ENCODE results near the gene CLASP1.
"Not testable (repeated sequence)": the region's sequence is repeated elsewhere in the genome, so short reads cannot be mapped to it uniquely, and the experiment has no call there.

Gene CLASP1

DNA sequence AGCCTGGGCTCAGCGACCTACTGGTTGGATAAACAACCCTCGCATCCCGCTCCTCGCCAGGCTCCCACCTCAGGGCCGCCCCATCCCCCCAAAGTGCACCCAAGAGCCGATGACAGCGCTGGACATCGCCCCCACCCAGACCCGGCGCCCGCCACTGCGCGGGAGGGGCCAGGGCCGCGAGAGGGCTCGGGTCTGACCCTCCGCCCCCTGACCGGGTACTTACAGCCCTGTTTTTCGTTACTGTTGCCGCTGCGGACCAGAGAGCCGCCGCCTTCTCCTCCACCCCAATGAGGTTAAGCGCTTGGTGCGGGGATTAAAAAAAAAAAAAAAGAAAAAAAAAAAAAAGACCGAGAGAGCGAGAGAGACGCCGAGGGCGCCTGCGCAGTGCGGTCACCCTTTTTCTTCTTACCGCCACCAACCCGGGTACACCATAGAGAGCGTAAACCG is at the start of gene CLASP1:
Gene CLASP1 (minus strand): TSS at position 314 of the 447 bp plus-strand sequence. CDS start 43,567 bp downstream, outside the sequence.
- peak in 1 of 3 experiments; percentile 32 for DNase-seq (ENCODE audit: low read depth in 3 of 3)

- no peak for DNase-seq (ENCODE audit: low read depth in 3 of 3)
Measured at GRCh38 chr2:121698318-121698930, 49.2 kb upstream of the CLASP1 start.

- no peak for DNase-seq (ENCODE audit: low read depth in 3 of 3)
Measured at GRCh38 chr2:121697108-121697631, 47.9 kb upstream of the CLASP1 start.

GRCh38 chr2:121696410-121696930 is 47.2 kb upstream of the CLASP1 start:
- no peak for DNase-seq (ENCODE audit: low read depth in 3 of 3)

DNA sequence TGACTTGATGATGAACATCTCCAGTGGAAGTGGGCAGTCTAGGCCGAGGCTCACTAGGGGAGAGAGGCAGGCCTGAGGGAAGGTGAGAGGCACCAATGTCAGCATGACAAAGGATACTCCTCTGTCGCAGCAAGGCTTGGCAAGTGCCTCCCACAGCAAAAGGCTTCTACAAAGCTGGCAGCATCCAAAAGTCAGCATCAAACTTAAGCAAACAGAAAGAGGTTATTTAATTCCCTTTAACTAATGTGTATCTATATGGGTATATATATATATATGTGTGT is 45.8 kb upstream of the CLASP1 start:
- DNase-seq (ENCODE audit: low read depth in 3 of 3), result no peak

GRCh38 chr2:121694398-121695170 is 45.3 kb upstream of the CLASP1 start:
- no peak for DNase-seq (ENCODE audit: low read depth in 3 of 3)

- DNase-seq (ENCODE audit: low read depth in 3 of 3), result not testable (repeated sequence)
Measured at GRCh38 chr2:121690572-121690971, 41.3 kb upstream of the CLASP1 start.

GRCh38 chr2:121690095-121690494 is 40.8 kb upstream of the CLASP1 start:
- no peak for DNase-seq (ENCODE audit: low read depth in 3 of 3)

DNA sequence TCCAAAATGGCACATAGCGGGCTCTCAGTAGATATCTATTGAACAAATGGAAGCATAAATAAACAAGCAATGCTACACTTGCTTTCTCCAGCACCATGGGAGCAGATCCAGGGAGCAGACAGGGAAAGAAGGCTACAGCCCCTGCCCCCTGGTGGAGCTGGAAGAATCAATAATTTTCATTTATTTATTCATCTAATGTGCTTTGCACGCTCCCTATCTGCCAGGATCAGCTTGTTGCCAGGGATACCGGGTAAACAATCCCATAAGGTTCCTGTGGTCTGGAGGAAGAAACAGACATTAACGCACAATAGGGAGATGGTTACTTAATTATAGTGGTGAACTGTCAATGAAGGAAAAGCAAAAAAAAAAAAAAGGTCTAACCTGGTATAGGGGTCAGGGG is 40.1 kb upstream of the CLASP1 start:
- no peak for DNase-seq (ENCODE audit: low read depth in 3 of 3)

DNA sequence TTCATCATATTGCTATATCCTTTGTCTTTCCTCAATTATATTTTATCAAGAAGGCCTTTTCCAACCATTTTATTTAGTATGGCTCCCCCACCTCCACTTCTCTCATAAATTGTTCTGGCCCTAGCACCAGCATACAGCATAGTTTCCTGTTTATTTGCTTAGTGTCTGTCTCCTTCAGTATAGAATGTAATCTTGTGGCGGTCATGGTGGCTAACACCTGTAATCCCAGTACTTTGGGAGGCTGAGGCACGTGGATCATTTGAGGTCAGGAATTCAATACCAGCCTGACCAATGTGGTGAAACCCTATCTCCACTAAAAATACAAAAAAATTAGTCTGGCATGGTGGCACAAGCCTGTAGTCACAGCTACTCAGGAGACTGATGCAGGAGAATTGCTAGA is 39.6 kb upstream of the CLASP1 start:
- no peak for DNase-seq (ENCODE audit: low read depth in 3 of 3)

DNA sequence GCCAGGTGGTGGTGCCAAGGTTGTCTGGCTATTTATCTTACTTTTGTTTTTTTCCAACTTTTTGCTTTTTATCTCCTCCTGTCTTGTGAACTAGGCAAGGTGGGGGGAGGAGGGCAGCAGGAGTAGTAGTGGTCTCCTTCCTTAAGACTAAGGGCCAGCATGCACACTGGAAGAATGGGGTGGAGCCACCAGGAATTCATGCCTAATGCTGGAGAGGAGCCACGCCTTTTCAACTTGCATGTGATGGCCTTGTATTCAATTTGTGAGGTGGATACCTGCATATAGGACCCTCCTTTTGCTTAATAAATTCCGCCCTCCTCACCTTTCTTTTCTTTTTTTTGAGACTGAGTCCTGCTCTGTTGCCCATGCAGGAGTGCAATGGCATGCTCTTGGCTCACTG is 37.6 kb upstream of the CLASP1 start:
- DNase-seq (ENCODE audit: low read depth in 3 of 3), result no peak

- DNase-seq (ENCODE audit: low read depth in 3 of 3), result no peak
Measured at GRCh38 chr2:121686218-121686617, 37.0 kb upstream of the CLASP1 start.

- DNase-seq (ENCODE audit: low read depth in 3 of 3), result no peak
Measured at GRCh38 chr2:121682396-121683298, 33.4 kb upstream of the CLASP1 start.

- no peak for DNase-seq (ENCODE audit: low read depth in 3 of 3)
Measured at GRCh38 chr2:121677855-121678254, 28.6 kb upstream of the CLASP1 start.

- DNase-seq (ENCODE audit: low read depth in 3 of 3), result not testable (repeated sequence)
Measured at GRCh38 chr2:121671621-121672020, 22.4 kb upstream of the CLASP1 start.

DNA sequence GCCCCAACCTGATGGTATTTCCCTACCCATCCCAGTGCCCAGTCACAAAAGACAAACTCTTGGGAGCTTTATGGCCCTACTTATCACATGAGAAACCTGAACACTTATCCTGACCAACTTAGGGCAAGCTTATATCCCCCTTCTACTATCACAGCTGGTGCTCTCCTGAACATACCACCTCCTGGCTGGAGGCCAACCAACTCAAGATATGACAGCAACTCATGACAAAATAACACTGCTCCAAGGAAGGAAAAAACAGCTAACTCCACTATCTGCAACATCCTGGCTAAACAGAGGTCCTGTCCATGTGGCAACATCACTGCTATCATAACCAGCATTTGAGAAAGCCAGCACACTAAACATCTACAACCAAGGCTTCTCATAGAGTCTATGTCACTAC is 20.9 kb upstream of the CLASP1 start:
- no peak for DNase-seq (ENCODE audit: low read depth in 3 of 3)

DNA sequence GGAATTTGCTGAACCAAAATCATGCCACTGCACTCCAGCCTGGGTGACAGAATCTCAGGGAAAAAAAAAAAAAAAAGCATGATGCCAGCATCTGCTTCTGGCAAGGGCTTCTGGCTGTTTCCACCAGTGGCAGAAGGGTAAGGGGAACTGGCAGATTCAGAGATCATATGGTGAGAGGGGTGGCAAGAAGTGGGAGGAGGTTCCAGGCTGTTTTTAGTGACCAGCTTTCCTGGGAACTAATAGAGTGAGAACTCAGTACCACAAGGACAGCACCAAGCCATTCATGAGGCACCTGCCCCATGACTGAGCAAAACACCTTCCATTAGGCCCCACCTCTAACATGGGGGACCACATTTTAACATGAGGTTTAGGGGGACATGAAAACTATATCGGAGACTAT is 18.4 kb upstream of the CLASP1 start:
- no peak for DNase-seq (ENCODE audit: low read depth in 3 of 3)

GRCh38 chr2:121666042-121666441 is 16.8 kb upstream of the CLASP1 start:
- no peak for DNase-seq (ENCODE audit: low read depth in 3 of 3)

GRCh38 chr2:121665504-121665903 is 16.2 kb upstream of the CLASP1 start:
- no peak for DNase-seq (ENCODE audit: low read depth in 3 of 3)

- no peak for DNase-seq (ENCODE audit: low read depth in 3 of 3)
Measured at GRCh38 chr2:121664713-121665112, 15.5 kb upstream of the CLASP1 start.

DNA sequence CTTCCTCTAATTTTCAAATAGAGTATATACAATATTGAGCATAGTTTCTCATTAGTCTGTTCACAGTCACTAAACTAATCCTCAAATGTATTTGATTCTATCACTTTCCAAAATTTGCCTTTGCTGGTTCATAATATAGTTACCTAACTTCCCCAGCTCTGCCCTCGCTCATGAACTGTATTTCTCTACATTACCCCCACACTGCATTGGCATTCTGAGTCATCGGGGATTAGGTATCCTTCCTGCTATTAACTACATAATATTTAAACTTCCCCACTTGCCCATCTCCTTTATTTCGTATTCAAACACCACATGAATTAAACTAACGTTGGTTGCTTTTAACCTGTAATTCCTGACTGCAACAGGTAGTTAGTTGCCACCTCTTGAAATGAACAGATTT is 14.8 kb upstream of the CLASP1 start:
- DNase-seq (ENCODE audit: low read depth in 3 of 3), result no peak

- DNase-seq (ENCODE audit: low read depth in 3 of 3), result no peak
Measured at GRCh38 chr2:121663434-121663833, 14.2 kb upstream of the CLASP1 start.
